ENCODE results near the gene CREBBP. TPM values are rescaled to one million over a fixed set of nuclear protein-coding genes. Genes with fewer than 3 reads are reported as not detected.

The CREBBP gene
- total RNA-seq, 1 donor from 2014 or later, result 11.3 TPM

DNA sequence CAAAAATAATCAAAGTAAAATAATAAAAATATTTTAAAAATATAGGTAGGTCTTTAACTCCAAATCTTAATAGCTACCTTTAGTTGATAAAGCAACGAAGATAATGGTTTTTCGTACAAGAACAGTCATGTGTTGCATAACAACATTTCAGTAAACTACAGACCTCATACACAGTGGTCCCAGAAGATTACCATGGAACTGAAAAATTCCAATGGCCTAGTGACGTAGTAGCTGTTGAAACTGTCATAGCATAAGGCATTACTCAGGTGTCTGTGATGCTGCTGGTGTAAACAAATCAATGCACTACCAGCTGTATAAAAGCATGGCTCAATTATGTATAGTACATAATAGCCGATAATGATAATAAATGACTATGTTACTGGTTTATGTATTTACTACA is 43.9 kb downstream of the CREBBP start:
- H3K4me3 ChIP-seq (ENCODE audit: low read depth, low read length), result no peak overlapping the region
- no peak for DNase-seq (ENCODE audit: low read depth)
- TF ChIP-seq, protein P1, sequence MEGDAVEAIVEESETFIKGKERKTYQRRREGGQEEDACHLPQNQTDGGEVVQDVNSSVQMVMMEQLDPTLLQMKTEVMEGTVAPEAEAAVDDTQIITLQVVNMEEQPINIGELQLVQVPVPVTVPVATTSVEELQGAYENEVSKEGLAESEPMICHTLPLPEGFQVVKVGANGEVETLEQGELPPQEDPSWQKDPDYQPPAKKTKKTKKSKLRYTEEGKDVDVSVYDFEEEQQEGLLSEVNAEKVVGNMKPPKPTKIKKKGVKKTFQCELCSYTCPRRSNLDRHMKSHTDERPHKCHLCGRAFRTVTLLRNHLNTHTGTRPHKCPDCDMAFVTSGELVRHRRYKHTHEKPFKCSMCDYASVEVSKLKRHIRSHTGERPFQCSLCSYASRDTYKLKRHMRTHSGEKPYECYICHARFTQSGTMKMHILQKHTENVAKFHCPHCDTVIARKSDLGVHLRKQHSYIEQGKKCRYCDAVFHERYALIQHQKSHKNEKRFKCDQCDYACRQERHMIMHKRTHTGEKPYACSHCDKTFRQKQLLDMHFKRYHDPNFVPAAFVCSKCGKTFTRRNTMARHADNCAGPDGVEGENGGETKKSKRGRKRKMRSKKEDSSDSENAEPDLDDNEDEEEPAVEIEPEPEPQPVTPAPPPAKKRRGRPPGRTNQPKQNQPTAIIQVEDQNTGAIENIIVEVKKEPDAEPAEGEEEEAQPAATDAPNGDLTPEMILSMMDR (conservative IDR thresholded peaks at IDR 0.05; ENCODE audit: low read depth, low read length), result no peak

DNA sequence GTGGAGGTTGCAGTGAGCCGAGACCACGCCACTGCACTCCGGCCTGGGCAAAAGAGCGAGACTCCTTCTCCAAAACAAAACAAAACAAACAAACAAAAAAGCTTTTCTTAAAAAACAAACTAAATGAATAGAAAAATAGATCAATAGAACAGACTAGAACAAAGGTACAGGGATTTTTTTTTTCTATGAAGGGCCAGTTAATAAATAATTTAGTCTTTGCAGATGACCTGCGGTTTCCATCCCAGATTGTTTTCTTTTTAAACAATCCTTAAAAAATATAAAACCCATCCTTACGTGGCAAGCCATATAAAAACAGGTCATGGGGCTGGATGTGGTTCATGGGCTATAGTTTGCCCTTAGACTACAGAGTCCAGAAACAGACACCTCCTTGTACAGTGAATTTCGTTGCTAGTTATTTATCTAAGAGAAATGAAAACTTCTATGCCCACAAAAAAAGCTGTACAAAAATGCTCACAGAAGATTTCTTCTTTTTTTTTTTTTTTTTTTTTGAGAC is 45.4 kb downstream of the CREBBP start:
- TF ChIP-seq, protein P1 (conservative IDR thresholded peaks at IDR 0.05; ENCODE audit: low read depth, low read length), result no peak
- no peak overlapping the region for H3K4me3 ChIP-seq (ENCODE audit: low read depth, low read length)
- no peak for DNase-seq (ENCODE audit: low read depth)

DNA sequence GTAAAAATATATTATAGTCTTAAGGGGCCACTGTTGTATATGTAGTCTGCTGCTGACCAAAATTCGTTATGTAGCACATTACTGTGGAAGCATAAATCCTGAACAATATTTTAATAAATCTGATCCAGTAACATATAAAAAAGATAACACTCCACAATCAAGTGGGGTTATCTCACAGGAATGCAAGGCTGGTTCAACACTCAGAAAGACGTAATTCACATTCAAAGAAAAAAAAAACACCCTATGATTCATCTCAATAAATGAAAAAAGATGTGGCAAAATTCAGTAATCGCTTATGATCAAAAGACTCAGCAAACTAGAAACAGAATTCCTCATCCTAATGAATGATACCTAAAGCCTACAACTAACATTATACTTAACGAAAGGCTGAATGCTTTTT is 47.8 kb downstream of the CREBBP start:
- H3K4me3 ChIP-seq (ENCODE audit: low read depth, low read length), result no peak overlapping the region
- no peak for DNase-seq (ENCODE audit: low read depth)
- TF ChIP-seq, protein P1 (conservative IDR thresholded peaks at IDR 0.05; ENCODE audit: low read depth, low read length), result no peak

DNA sequence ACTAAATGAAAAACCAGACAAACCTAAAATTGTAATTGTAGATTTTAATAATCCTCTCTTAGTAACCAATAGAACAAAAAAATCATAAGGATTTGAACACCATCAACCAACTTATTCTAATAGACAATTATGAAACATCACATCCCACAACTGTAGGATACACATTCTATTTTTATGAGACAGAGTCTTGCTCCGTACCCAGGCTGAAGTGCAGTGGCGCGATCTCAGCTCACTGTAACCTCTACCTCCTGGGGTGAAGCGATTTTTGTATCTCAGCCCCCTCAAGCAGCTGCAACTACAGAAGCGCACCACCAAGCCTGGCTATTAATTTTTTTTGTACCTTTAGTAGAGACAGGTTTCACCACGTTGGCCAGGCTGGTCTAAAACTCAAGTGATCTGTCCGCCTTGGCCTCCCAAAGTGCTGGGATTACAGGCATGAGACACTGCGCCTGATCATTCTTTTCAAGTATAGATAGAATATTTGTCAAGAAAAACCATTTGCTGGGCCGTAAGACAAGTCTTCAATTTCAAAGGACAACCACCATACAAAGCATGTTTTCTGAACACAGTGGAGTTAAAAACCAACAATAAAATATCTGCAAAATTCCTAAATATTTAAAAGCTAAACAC is 49.8 kb downstream of the CREBBP start:
- H3K4me3 ChIP-seq (ENCODE audit: low read depth, low read length), result no peak overlapping the region
- TF ChIP-seq, protein P1 (conservative IDR thresholded peaks at IDR 0.05; ENCODE audit: low read depth, low read length), result no peak
- DNase-seq (ENCODE audit: low read depth), result no peak

DNA sequence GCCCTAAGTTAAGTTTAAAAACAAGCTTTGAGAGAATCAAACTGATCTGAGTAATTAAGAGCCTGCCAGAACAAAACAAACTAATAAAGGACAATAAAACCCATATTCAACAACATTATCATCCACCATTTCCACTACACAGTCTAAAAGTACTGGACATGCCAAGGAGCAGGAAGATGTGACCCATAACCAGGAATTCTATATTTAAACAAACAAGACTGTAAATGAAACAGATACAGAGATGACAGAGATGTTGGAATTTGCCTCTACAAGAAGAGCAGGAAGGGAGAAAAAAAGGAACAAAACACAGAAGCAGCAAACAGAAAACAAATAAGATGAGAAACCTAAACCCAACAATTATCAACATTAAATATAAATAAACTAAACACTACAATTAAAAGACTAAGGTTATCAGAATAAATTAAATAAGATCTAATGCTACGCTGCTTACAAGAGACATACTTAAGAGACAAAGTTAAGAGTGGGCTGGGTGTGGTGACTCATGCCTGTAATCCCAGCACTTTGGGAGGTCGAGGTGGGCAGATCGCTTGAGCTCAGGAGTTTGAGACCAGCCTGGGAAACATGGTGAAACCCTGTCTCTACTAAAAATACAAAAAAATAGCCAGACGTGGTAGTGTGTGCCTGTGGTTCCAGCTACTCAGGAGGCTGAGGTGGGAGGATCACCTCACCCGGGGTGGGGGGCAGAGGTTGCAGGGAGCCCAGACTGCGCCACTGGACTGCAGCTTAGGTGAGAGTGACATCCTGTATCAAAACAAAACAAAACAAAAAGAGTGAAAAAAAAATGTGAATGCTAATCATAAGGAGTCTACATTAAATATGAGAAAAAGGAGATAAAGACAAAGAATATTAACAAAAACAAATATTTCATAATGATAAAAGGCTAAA is 50.6 kb downstream of the CREBBP start:
- DNase-seq (ENCODE audit: low read depth), result no peak
- TF ChIP-seq, protein P1 (conservative IDR thresholded peaks at IDR 0.05; ENCODE audit: low read depth, low read length), result no peak
- H3K4me3 ChIP-seq (ENCODE audit: low read depth, low read length), result no peak overlapping the region

DNA sequence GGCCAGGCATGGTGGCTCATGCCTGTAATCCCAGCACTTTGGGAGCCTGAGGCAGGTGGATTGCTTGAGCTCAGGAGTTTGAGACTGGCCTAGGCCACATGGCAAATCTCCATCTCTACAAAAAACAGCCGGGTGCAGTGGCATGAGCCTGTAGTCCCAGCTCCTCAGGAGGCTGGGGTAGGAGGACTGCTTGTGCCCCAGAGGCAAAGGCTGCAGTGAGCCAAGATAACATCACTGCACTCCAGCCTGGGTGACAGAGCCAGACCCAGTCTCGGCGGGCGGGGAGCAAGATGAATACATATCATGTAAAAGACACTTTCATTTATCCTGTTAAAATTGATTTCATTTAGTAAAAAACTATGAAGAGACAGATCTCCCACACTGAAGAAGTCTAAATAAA is 54.6 kb downstream of the CREBBP start:
- TF ChIP-seq, protein P1 (conservative IDR thresholded peaks at IDR 0.05; ENCODE audit: low read depth, low read length), result no peak
- H3K4me3 ChIP-seq (ENCODE audit: low read depth, low read length), result no peak overlapping the region
- DNase-seq (ENCODE audit: low read depth), result no peak
